Keratinocyte (primary cell): ENCODE data around the gene TMEM176B. TPM values are rescaled to one million over a fixed set of nuclear protein-coding genes. Genes with fewer than 3 reads are reported as not detected.

Experiments used
- DNase-seq: peaks from one replicate; pipeline ENCODE4 v3.0.0-alpha.2; 2011; ENCODE audit warnings: low read depth, missing footprints, low spot score
- FAIRE-seq: peaks from 2 replicates; lab custom pipeline; 2011; peaks lifted over from hg19 to GRCh38; lab: Jason Lieb, UNC
- H2AFZ ChIP-seq: 2 replicates; pipeline ENCODE4 v1.6.0; 2012; ENCODE audit warnings: low read length, control low read depth, inconsistent platforms; ENCODE audit not compliant: control insufficient read depth
- H3K27ac ChIP-seq: 2 replicates; pipeline ENCODE4 v1.5.1; 2011; ENCODE audit warnings: low read length; ENCODE audit not compliant: control insufficient read depth, insufficient read depth
- H3K27me3 ChIP-seq: 3 replicates; pipeline ENCODE4 v1.6.0; 2011; ENCODE audit warnings: low read length; ENCODE audit not compliant: control insufficient read depth, insufficient read depth; ENCODE audit errors: extremely low read depth
- H3K36me3 ChIP-seq, 2 experiments: 2 replicates in 1 of 2; 3 replicates in 1 of 2; pipeline ENCODE4 v1.5.1; 2011; ENCODE audit warnings: low read length in 2 of 2, mild to moderate bottlenecking in 1 of 2; ENCODE audit not compliant: control insufficient read depth in 2 of 2, insufficient read depth in 2 of 2; ENCODE audit errors: extremely low read depth in 1 of 2
- H3K4me1 ChIP-seq: 3 replicates; pipeline ENCODE4 v1.5.1; 2011; ENCODE audit warnings: low read length; ENCODE audit not compliant: control insufficient read depth, insufficient read depth; ENCODE audit errors: extremely low read depth
- H3K4me2 ChIP-seq: 3 replicates; pipeline ENCODE4 v1.6.0; 2011; ENCODE audit warnings: low read depth, low read length; ENCODE audit not compliant: control insufficient read depth, insufficient read depth; ENCODE audit errors: extremely low read depth
- H3K4me3 ChIP-seq, 3 experiments: fragments of 200-600 bp in 1 of 3; sonication (generic) in 1 of 3; 2 replicates in 2 of 3; 3 replicates in 1 of 3; pipeline ENCODE4 v1.5.1; 2011 to 2016; ENCODE audit warnings: low read length in 3 of 3, mild to moderate bottlenecking in 3 of 3, control low read depth in 2 of 3, inconsistent platforms in 1 of 3, low read depth in 1 of 3, mixed read lengths in 1 of 3, mixed run types in 1 of 3, moderate library complexity in 1 of 3; ENCODE audit not compliant: control insufficient read depth in 2 of 3, insufficient read depth in 2 of 3; ENCODE audit errors: extremely low read depth in 1 of 3
- H3K79me2 ChIP-seq: 2 replicates; pipeline ENCODE4 v1.6.0; 2012; ENCODE audit warnings: low read length; ENCODE audit not compliant: control insufficient read depth, insufficient read depth
- H3K9ac ChIP-seq: 3 replicates; pipeline ENCODE4 v1.6.0; 2011; ENCODE audit warnings: low read length; ENCODE audit not compliant: control insufficient read depth, insufficient read depth; ENCODE audit errors: extremely low read depth
- H3K9me1 ChIP-seq: 3 replicates; pipeline ENCODE4 v1.6.0; 2011; ENCODE audit warnings: low read length; ENCODE audit not compliant: control insufficient read depth, insufficient read depth; ENCODE audit errors: extremely low read depth
- H3K9me3 ChIP-seq: 2 replicates; pipeline ENCODE4 v1.5.1; 2012; ENCODE audit warnings: low read depth, low read length; ENCODE audit not compliant: control insufficient read depth
- H4K20me1 ChIP-seq: 3 replicates; pipeline ENCODE4 v1.6.0; 2011; ENCODE audit warnings: low read length; ENCODE audit not compliant: control insufficient read depth, insufficient read depth; ENCODE audit errors: extremely low read depth
- CTCF ChIP-seq, 3 experiments: IDR thresholded peaks in 1 of 3; conservative IDR thresholded peaks in 1 of 3; optimal IDR thresholded peaks in 1 of 3; 2 replicates in 2 of 3; 3 replicates in 1 of 3; pipeline versions ENCODE3 to v1.5.1; 2011; ENCODE audit warnings: low read length in 3 of 3, mild to moderate bottlenecking in 3 of 3, moderate library complexity in 2 of 3, control low read depth in 1 of 3, inconsistent platforms in 1 of 3; ENCODE audit not compliant: insufficient read depth in 2 of 3; ENCODE audit errors: extremely low read depth in 1 of 3
- EZH2 ChIP-seq: IDR thresholded peaks from one replicate; pipeline ENCODE4 v1.6.1; 2012; ENCODE audit warnings: inconsistent platforms, mild to moderate bottlenecking, low read length, moderate library complexity
- dilution Hi-C: fragments of 300-500 bp; cut with MboI; formaldehyde crosslinking; loops from one replicate; pipeline ENCODE4 v1.7.0; 2020; ENCODE audit warnings: low sequenced_read_pairs; ENCODE audit not compliant: extremely low pct_ligation_motif_present
- polyA plus RNA-seq, 5 experiments: library from polyadenylated mRNA; depleted of rRNA in 3 of 5; stranded (reverse) in 3 of 5; stranded (forward) in 1 of 5; unstranded in 1 of 5; fragments of >200 nt; gene quantifications; 1 replicate in 1 of 5; 2 replicates in 3 of 5; 3 replicates in 1 of 5; pipeline versions ENCODE4 v1.2.1 to v1.2.3, GENCODE V29; 2011 to 2012; ENCODE audit warnings: missing spikeins in 2 of 5, low read depth in 1 of 5, low replicate concordance in 1 of 5

The TMEM176B gene
- polyA plus RNA-seq, 1 donor (not counting 4 experiments of a cell fraction or from before 2014, with no cell fraction given), result not detected

- Histone ChIP-seq H3K9ac (no peak overlapping the region), H3K27me3 (peaks cover 8% of the 10 kb centered on the region), H3K36me3 (no peaks in the 10 kb centered on the region), H2AFZ (no peak overlapping the region), H3K4me1 (no peaks in the 10 kb centered on the region), H3K9me1 (no peaks in the 10 kb centered on the region), H3K27ac (no peak overlapping the region), H3K4me2 (no peak overlapping the region), H3K79me2 (no peaks in the 10 kb centered on the region), H4K20me1 (no peaks in the 10 kb centered on the region), H3K4me3 (no peak overlapping the region), H3K9me3 (no peaks in the 10 kb centered on the region)
- TF ChIP-seq CTCF (optimal IDR thresholded peaks at IDR 0.05 in 1 of 3, IDR thresholded peaks at IDR 0.05 in 1 of 3, conservative IDR thresholded peaks at IDR 0.05 in 1 of 3; ENCODE audit: extremely low read depth in 1 of 3, insufficient read depth in 2 of 3, low read length in 3 of 3) (no peak), EZH2 (no peak)
- FAIRE-seq (no peak), DNase-seq (no peak)
- dilution Hi-C loops, result no loop called here
These were observed 8.3 kb downstream of the TMEM176B start for GRCh38 chr7:150791746-150792452.

- H3K36me3 ChIP-seq, result no peaks in the 10 kb centered on the region
- FAIRE-seq (no peak), DNase-seq (no peak)
- H3K9me1 ChIP-seq, result no peaks in the 10 kb centered on the region
- no peak overlapping the region for H3K9ac ChIP-seq
- H3K4me3 ChIP-seq, result no peak overlapping the region
- H2AFZ ChIP-seq, result no peak overlapping the region
- H4K20me1 ChIP-seq, result no peaks in the 10 kb centered on the region
- no peaks in the 10 kb centered on the region for H3K4me1 ChIP-seq
- no peak overlapping the region for H3K27ac ChIP-seq
- no peak for TF ChIP-seq EZH2
- no peak for TF ChIP-seq CTCF (optimal IDR thresholded peaks at IDR 0.05 in 1 of 3, IDR thresholded peaks at IDR 0.05 in 1 of 3, conservative IDR thresholded peaks at IDR 0.05 in 1 of 3; ENCODE audit: extremely low read depth in 1 of 3, insufficient read depth in 2 of 3, low read length in 3 of 3)
- peaks cover 8% of the 10 kb centered on the region for H3K27me3 ChIP-seq
- no peaks in the 10 kb centered on the region for H3K9me3 ChIP-seq
- dilution Hi-C loops, result no loop called here
- no peak overlapping the region for H3K4me2 ChIP-seq
- no peaks in the 10 kb centered on the region for H3K79me2 ChIP-seq
These were observed 8.9 kb downstream of the TMEM176B start for GRCh38 chr7:150791304-150791703.
